SK-N-MC (cell line): ENCODE results near the gene SLC36A1.

Experiments used
- EZH2 ChIP-seq: fragments of 200-600 bp; sonication (generic); IDR thresholded peaks from one replicate; pipeline ENCODE4 v1.6.1; 2017; ENCODE audit warnings: antibody characterized with exemption
- FOXP2 ChIP-seq: optimal IDR thresholded peaks from 2 replicates; pipeline ENCODE3; 2011; ENCODE audit warnings: mild to moderate bottlenecking, moderate library complexity; ENCODE audit not compliant: insufficient read depth; ENCODE audit errors: extremely low read length, control extremely low read depth
- POLR2AphosphoS5 ChIP-seq: IDR thresholded peaks from 2 replicates; pipeline ENCODE4 v1.6.1; 2012; ENCODE audit warnings: mild to moderate bottlenecking, low read depth, low read length, borderline replicate concordance

GRCh38 chr5:151504006-151504405 is 56.6 kb downstream of the SLC36A1 start:
- no peak for TF ChIP-seq EZH2
- TF ChIP-seq POLR2AphosphoS5 = no peak
- no peak for TF ChIP-seq FOXP2
